IgD-negative memory B cell (primary cell): ENCODE results near the gene ANAPC5. TPM values are rescaled to one million over a fixed set of nuclear protein-coding genes. Genes with fewer than 3 reads are reported as not detected.
"Not testable (repeated sequence)": the region's sequence is repeated elsewhere in the genome, so short reads cannot be mapped to it uniquely, and the experiment has no call there.

Source experiments
- H3K27ac Mint-ChIP-seq, 3 donors: one replicate each; pipeline ENCODE4 v1.8.0; 2020 to 2022; ENCODE audit warnings: mild to moderate bottlenecking in 3 of 3, mixed read lengths in 3 of 3, moderate library complexity in 1 of 3
- H3K27me3 Mint-ChIP-seq: one replicate; pipeline ENCODE4 v1.8.0; 2021; ENCODE audit warnings: mixed read lengths
- H3K36me3 Mint-ChIP-seq: one replicate; pipeline ENCODE4 v1.8.0; 2020; ENCODE audit warnings: mild to moderate bottlenecking, mixed read lengths
- H3K4me1 Mint-ChIP-seq, 3 donors: one replicate each; pipeline ENCODE4 v1.8.0; 2020 to 2022; ENCODE audit warnings: mixed read lengths in 3 of 3, mild to moderate bottlenecking in 1 of 3
- H3K4me3 Mint-ChIP-seq, 4 donors: one replicate each; pipeline ENCODE4 v1.8.0; 2020 to 2022; ENCODE audit warnings: mild to moderate bottlenecking in 4 of 4, mixed read lengths in 4 of 4, moderate library complexity in 3 of 4
- H3K9me3 Mint-ChIP-seq, 3 donors: one replicate each; pipeline ENCODE4 v1.8.0; 2020 to 2021; ENCODE audit warnings: mixed read lengths in 3 of 3, mild to moderate bottlenecking in 1 of 3
- polyA plus RNA-seq: library from polyadenylated mRNA; unstranded; fragments of 300-500 nt; fragmentation: Illumina TruSeq; gene quantifications from one replicate; pipeline ENCODE4 v1.2.3, GENCODE V29; 2021

ANAPC5 gene
- polyA plus RNA-seq, 1 donor from 2014 or later = 130 TPM

- no peaks in the 10 kb centered on the region for H3K9me3 Mint-ChIP-seq
- peaks cover 6% of the 10 kb centered on the region for H3K36me3 Mint-ChIP-seq
- H3K4me1 Mint-ChIP-seq = peaks cover 5 to 20% (median 10%) of the 10 kb centered on the region in 3 donors
- H3K27ac Mint-ChIP-seq = no peak overlapping the region
- no peak overlapping the region for H3K4me3 Mint-ChIP-seq
- no peaks in the 10 kb centered on the region for H3K27me3 Mint-ChIP-seq
Measured at GRCh38 chr12:121344506-121344905, 7.7 kb downstream of the ANAPC5 start.

- Mint-ChIP-seq H3K4me3 (no peak overlapping the region), H3K27ac (no peak overlapping the region), H3K4me1 (peaks cover 0 to 2% (median 0%) of the 10 kb centered on the region in 3 donors), H3K27me3 (no peaks in the 10 kb centered on the region), H3K9me3 (no peaks in the 10 kb centered on the region), H3K36me3 (peaks cover 4% of the 10 kb centered on the region)
Measured at GRCh38 chr12:121337416-121337815, 14.8 kb downstream of the ANAPC5 start.

GRCh38 chr12:121334513-121335343 is 17.5 kb downstream of the ANAPC5 start:
- Mint-ChIP-seq H3K36me3 (peaks cover 4% of the 10 kb centered on the region), H3K27ac (peak overlapping the region in 1 of 3 donors; percentile 43), H3K4me3 (no peak overlapping the region)

GRCh38 chr12:121333747-121334146 is 18.5 kb downstream of the ANAPC5 start:
- Mint-ChIP-seq H3K27me3 (no peaks in the 10 kb centered on the region), H3K9me3 (no peaks in the 10 kb centered on the region), H3K27ac (no peak overlapping the region), H3K36me3 (peaks cover 4% of the 10 kb centered on the region), H3K4me1 (peaks cover 0 to 2% (median 0%) of the 10 kb centered on the region in 3 donors), H3K4me3 (no peak overlapping the region)

More at GRCh38 chr12:121334513-121335343, 17.5 kb downstream of the ANAPC5 start:
- H3K9me3 Mint-ChIP-seq = no peaks in the 10 kb centered on the region
- no peaks in the 10 kb centered on the region for H3K27me3 Mint-ChIP-seq
- H3K4me1 Mint-ChIP-seq = peaks cover 0 to 2% (median 0%) of the 10 kb centered on the region in 3 donors

- Mint-ChIP-seq H3K4me3 (no peak overlapping the region), H3K36me3 (no peaks in the 10 kb centered on the region), H3K27ac (no peak overlapping the region), H3K27me3 (no peaks in the 10 kb centered on the region), H3K4me1 (peaks cover 0 to 2% (median 0%) of the 10 kb centered on the region in 3 donors), H3K9me3 (no peaks in the 10 kb centered on the region)
Measured at GRCh38 chr12:121331248-121331647, 21.0 kb downstream of the ANAPC5 start.

GRCh38 chr12:121330692-121331091 is 21.5 kb downstream of the ANAPC5 start:
- H3K36me3 Mint-ChIP-seq = no peaks in the 10 kb centered on the region
- H3K27me3 Mint-ChIP-seq = no peaks in the 10 kb centered on the region
- no peak overlapping the region for H3K27ac Mint-ChIP-seq

GRCh38 chr12:121330195-121330594 is 22.0 kb downstream of the ANAPC5 start:
- H3K27ac Mint-ChIP-seq = no peak overlapping the region
- H3K36me3 Mint-ChIP-seq = no peaks in the 10 kb centered on the region

More at GRCh38 chr12:121330692-121331091, 21.5 kb downstream of the ANAPC5 start:
- Mint-ChIP-seq H3K9me3 (no peaks in the 10 kb centered on the region), H3K4me1 (peaks cover 0 to 4% (median 0%) of the 10 kb centered on the region in 3 donors), H3K4me3 (no peak overlapping the region)

GRCh38 chr12:121328620-121329019 is 23.6 kb downstream of the ANAPC5 start:
- H3K27ac Mint-ChIP-seq = no peak overlapping the region
- H3K36me3 Mint-ChIP-seq = no peaks in the 10 kb centered on the region
- no peaks in the 10 kb centered on the region for H3K9me3 Mint-ChIP-seq
- H3K4me1 Mint-ChIP-seq = peaks cover 0 to 1% (median 0%) of the 10 kb centered on the region in 3 donors
- H3K4me3 Mint-ChIP-seq = no peak overlapping the region
- H3K27me3 Mint-ChIP-seq = no peaks in the 10 kb centered on the region

More at GRCh38 chr12:121330195-121330594, 22.0 kb downstream of the ANAPC5 start:
- peaks cover 0 to 4% (median 0%) of the 10 kb centered on the region in 3 donors for H3K4me1 Mint-ChIP-seq
- H3K27me3 Mint-ChIP-seq = no peaks in the 10 kb centered on the region
- no peak overlapping the region for H3K4me3 Mint-ChIP-seq
- H3K9me3 Mint-ChIP-seq = no peaks in the 10 kb centered on the region

- Mint-ChIP-seq H3K27me3 (no peaks in the 10 kb centered on the region), H3K4me3 (no peak overlapping the region), H3K9me3 (no peaks in the 10 kb centered on the region), H3K4me1 (peaks cover 0 to 1% (median 0%) of the 10 kb centered on the region in 3 donors), H3K27ac (peak overlapping the region in 1 of 3 donors; percentile 55), H3K36me3 (no peaks in the 10 kb centered on the region)
Measured at GRCh38 chr12:121326996-121327674, 25.1 kb downstream of the ANAPC5 start.

GRCh38 chr12:121325922-121326396 is 26.3 kb downstream of the ANAPC5 start:
- H3K4me3 Mint-ChIP-seq = no peak overlapping the region
- H3K27me3 Mint-ChIP-seq = no peaks in the 10 kb centered on the region
- H3K4me1 Mint-ChIP-seq = peaks cover 0 to 1% (median 0%) of the 10 kb centered on the region in 3 donors
- H3K9me3 Mint-ChIP-seq = no peaks in the 10 kb centered on the region
- no peak overlapping the region for H3K27ac Mint-ChIP-seq
- H3K36me3 Mint-ChIP-seq = no peaks in the 10 kb centered on the region

GRCh38 chr12:121323908-121324307 is 28.3 kb downstream of the ANAPC5 start:
- H3K36me3 Mint-ChIP-seq = no peaks in the 10 kb centered on the region
- no peak overlapping the region for H3K27ac Mint-ChIP-seq
- peaks cover 0 to 1% (median 0%) of the 10 kb centered on the region in 3 donors for H3K4me1 Mint-ChIP-seq
- no peak overlapping the region for H3K4me3 Mint-ChIP-seq
- no peaks in the 10 kb centered on the region for H3K27me3 Mint-ChIP-seq
- H3K9me3 Mint-ChIP-seq = no peaks in the 10 kb centered on the region

- peaks cover 8% of the 10 kb centered on the region for H3K36me3 Mint-ChIP-seq
- no peak overlapping the region for H3K27ac Mint-ChIP-seq
- no peaks in the 10 kb centered on the region for H3K27me3 Mint-ChIP-seq
- H3K4me1 Mint-ChIP-seq = peaks cover 0 to 5% (median 2%) of the 10 kb centered on the region in 3 donors
- H3K9me3 Mint-ChIP-seq = no peaks in the 10 kb centered on the region
- H3K4me3 Mint-ChIP-seq = no peak overlapping the region
Measured at GRCh38 chr12:121318121-121318520, 34.1 kb downstream of the ANAPC5 start.

- H3K27ac Mint-ChIP-seq = peak overlapping the region in 2 of 3 donors; percentile 63 to 67
- peaks cover 0 to 5% (median 4%) of the 10 kb centered on the region in 3 donors for H3K4me1 Mint-ChIP-seq
- H3K36me3 Mint-ChIP-seq = peaks cover 16% of the 10 kb centered on the region
- H3K4me3 Mint-ChIP-seq = peak overlapping the region in 1 of 4 donors; percentile 5
- no peaks in the 10 kb centered on the region for H3K27me3 Mint-ChIP-seq
- no peaks in the 10 kb centered on the region for H3K9me3 Mint-ChIP-seq
Measured at GRCh38 chr12:121314431-121314830, 37.8 kb downstream of the ANAPC5 start.

GRCh38 chr12:121310231-121310630 is 42.0 kb downstream of the ANAPC5 start:
- H3K27me3 Mint-ChIP-seq, H3K4me3 Mint-ChIP-seq, H3K9me3 Mint-ChIP-seq: not testable (repeated sequence)
- peak overlapping the region in 1 of 3 donors; percentile 23 for H3K27ac Mint-ChIP-seq
- H3K4me1 Mint-ChIP-seq = peaks cover 7 to 11% (median 10%) of the 10 kb centered on the region in 3 donors
- H3K36me3 Mint-ChIP-seq = peaks cover 15% of the 10 kb centered on the region

- not testable (repeated sequence) for H3K4me3 Mint-ChIP-seq, H3K27ac Mint-ChIP-seq, H3K9me3 Mint-ChIP-seq, H3K27me3 Mint-ChIP-seq
- Mint-ChIP-seq H3K36me3 (peaks cover 16% of the 10 kb centered on the region), H3K4me1 (peaks cover 10 to 20% (median 10%) of the 10 kb centered on the region in 3 donors)
Measured at GRCh38 chr12:121307397-121307796, 44.8 kb downstream of the ANAPC5 start.
